ENCODE data around the gene EPDR1.
A peak's percentile ranks its signal among the peaks of the same experiment; 100 is the strongest.

EPDR1 gene

DNA sequence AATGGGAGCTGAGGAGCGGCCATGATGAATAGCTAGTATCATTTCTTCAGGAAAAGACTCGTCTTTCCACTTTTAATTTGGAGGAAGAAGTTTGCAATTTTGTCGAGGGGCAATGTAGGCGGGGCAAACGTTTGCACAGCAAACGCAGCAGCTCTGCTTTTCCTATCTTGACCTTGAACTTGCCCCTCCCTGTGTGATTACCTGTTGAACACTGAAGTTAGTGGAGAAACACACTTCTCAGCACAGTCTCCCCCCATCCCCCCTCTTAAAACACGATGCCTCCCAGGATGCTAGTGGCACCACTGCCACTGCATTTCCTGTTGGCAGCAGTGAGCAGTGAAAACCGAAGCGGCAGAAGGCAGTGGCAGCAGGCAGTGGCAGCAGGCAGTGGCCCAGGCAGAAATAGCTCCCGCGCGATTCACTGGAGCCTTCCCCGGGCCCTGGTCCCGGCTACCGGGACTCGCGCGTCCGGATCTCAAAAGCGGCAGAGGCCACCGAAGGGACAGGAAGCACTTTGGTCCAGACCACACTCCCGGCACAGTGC, at the start of gene EPDR1:
Gene EPDR1, plus strand, starts transcription at position 336 of the 544 bp plus-strand sequence. CDS start 300 bp downstream, outside the sequence.
- peak; percentile 84 for DNase-seq

- DNase-seq: no peak
Observed at GRCh38 chr7:37882086-37882485, 38.4 kb upstream of the EPDR1 start.

- no peak for DNase-seq
Observed at GRCh38 chr7:37893359-37893758, 27.1 kb upstream of the EPDR1 start.

GRCh38 chr7:37894671-37895070, 25.8 kb upstream of the EPDR1 start:
- no peak for DNase-seq

GRCh38 chr7:37899712-37900247, 20.7 kb upstream of the EPDR1 start:
- no peak for DNase-seq

DNA sequence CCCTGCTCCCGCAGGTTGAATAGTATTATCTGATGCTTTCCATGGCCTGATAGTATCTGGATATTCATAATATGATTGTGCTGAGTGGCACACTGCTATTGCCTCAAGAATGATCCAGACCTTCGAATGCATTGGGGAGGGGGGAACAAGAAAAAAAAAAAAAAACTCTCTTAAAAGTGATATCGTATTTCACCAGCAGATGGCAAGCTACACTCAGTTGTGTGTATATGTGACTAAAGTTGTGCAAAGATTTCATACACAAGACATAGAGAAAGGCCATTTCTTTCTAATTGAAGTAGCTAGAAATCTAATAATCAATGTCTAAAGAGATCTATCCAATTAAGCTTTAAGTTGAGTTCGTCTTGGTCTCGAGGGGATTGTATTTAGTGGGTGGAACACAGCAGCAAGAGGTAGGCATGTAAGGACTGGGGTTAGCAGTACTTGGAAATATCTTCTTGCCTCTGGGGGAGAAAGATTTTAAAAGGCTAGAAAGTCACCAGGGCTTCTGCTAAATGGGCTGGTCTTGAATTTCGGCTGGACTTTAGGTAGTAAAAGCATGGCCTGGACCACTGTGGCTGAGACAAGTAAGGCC, 19.1 kb upstream of the EPDR1 start:
- peak; percentile 8 for DNase-seq

DNA sequence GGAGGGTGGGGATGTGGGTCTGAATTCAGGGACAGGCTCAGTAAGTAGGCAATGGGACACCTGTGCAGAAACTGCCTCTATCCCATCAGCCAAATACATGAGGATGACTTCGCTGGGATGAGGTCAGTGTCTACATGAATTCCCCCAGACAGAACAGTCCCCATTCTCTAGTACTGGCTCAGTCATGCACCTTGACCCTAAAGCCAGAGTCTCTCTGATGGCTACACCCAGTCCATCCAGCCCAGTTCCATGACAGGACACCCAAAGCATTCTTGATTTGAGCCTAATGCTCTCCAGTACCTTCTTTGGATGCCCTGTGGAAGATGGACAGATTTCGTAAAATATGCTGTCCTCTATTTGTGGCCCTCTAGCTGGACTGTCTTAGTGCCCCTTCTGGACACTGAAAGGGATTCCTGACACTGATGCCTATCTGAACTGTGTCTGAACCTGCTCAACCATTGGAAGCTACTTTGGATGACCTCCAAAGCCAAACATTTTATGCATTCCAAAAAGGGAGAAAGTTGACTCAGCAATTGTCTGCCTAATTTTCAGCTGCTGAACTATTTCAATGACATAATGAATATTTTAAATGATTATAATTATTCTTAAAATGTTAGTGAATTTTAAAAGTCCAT, 18.4 kb upstream of the EPDR1 start:
- no peak for DNase-seq

DNA sequence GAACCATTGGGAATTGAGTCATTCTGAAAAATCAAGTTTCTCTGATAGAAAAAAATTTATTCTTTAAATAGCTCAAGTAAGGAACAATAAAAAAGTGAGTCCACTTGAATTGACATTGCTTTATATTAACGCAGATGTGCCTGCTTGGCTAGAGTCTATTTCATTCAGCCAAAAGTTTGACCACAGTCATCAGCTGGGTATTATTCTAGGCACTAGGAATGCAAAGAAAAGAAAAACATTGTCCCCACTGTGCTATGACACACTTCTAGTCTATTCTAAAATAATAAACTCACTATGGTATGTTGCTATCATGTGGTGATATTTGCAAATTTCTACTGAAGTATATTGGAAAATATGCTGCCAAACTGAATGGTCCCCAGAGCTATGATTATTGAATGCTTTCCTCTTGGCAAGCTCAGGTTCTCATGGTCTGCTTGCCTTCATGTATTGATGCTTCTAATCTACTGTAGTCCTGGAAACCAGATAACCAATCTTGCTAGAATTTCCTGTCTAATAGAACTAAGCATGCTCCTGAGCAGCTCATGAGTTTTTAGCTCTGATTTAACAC, 12.1 kb upstream of the EPDR1 start:
- DNase-seq: no peak

- DNase-seq: no peak
Observed at GRCh38 chr7:37912756-37913155, 7.7 kb upstream of the EPDR1 start.

DNA sequence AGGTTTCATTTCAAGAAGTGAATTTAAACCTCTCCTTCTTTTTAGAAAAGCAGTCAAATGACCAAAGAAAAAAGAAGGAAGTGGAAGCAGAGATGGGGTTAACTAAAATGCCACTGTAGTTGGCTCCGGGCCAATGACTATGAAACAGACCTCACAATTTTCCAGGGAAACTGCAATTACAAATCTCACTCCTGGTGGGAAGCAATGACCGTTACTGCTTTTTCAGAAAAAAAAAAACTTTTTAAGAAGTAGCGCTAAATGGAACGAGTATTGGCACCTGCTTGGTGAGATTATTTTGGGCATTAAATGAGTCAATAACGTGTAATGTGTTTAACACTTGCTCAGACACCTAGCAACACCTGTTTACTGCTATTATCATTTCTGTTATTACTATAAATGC, 5.0 kb upstream of the EPDR1 start:
- no peak for DNase-seq

GRCh38 chr7:37916017-37916672, 4.3 kb upstream of the EPDR1 start:
- no peak for DNase-seq

DNA sequence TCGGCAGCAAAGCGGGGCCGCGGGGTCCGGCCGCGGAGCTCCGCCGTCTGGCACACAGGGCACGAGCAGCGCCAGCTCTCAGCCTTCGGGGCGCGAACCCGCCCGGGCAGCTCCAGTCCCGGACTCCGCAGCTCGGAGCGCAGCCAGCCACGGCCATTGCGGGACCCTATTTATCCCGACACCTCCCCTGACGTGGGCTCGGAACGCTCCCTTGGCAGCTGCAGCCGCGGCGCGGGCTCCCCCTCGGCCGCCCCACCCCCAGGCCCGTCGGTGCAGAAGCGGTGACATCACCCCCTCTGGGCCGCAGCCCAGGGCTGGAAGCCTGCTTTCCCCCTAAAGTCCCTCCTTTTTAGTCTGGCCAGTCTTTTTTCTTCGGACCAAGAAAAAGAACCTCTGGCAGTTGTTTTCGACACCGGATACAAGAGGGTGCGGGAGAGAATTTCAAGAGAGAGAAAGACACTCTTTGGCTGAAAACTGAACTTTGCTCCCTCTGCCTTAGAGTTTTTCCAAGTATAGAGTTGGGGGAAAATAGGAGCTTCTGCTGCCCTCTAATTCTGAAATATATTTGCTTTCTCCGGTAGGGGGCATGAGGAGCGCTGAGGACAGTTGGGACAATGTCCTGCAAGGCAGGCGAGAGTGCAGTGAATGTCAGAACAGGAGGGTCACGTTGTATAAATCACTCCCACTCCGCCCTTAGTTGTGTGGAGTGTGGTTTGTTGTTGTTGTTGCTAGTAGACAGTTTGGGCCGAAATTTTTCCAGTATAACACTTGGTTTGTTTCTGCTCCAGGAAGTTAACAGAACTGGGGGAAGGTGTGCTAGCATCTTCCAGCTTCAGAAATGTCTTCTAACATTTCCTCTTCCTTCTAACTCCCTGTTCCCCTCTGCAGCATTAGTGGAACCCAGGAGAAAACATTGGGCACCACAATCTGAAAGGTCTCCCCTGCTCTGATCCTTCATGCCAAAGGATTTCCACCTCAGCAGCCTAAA, 3.5 kb upstream of the EPDR1 start, which contains the start of gene SFRP4:
Gene SFRP4, minus strand, starts transcription at position 145 of the 988 bp plus-strand sequence. CDS start 280 bp downstream, outside the sequence.
- DNase-seq: no peak

- no peak for DNase-seq
Observed at GRCh38 chr7:37918526-37918925, 1.9 kb upstream of the EPDR1 start.

DNA sequence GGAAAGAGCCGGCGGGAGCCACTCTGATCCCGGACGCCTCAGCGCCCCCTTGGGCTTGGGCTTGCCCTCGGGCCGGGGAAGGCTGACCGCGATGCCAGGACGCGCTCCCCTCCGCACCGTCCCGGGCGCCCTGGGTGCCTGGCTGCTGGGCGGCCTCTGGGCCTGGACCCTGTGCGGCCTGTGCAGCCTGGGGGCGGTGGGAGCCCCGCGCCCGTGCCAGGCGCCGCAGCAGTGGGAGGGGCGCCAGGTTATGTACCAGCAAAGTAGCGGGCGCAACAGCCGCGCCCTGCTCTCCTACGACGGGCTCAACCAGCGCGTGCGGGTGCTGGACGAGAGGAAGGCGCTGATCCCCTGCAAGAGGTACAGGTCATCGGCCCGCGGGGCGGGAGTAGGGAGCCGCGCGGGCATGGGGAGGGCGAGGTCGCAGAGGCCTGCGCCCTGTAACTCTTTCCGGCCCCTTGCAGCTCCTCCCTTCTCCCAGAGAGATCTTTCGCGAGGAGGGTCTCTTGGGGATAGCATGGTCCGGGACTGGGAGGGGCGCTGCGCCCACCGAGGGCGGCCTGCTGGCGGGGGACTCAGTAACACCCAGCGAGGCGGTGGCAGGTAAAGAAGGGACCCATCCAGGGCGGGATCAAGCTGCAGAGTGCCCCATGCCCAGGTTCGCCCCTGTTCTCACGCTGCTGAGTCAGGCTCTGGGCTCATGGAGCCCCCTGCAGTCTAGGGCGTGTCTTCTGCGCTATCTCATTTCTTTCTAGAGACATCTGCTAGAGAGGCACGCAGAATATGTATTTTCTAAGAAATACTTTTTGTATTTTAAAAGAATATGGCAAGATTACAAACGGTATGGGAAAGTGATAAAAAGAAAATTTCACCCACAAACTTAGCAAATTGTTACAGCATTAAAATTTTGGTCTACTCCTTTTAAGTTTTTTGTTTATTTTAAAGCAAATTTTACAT, 687 bp downstream of the EPDR1 start:
- DNase-seq: peak; percentile 26

- no peak for DNase-seq
Observed at GRCh38 chr7:37921876-37922275, 1.4 kb downstream of the EPDR1 start.

DNA sequence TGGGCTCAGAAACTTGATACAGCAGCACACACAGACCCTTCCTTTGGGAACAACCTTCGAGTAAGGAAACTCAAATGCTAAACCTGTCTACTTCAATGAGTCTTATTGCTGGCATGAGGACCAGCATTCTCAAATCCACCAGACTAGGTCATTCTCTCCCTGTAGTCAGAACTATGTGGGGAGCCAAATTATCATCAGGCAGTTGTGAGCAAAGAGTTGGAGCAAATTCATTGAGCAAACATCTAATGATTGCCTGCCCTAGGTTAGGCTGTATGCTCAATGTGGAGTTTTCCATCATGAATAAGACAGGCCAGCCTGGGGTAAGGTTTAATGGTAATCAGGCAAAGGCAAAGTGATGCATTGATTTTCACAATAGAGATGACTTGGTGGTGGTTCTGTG, 3.6 kb downstream of the EPDR1 start:
- no peak for DNase-seq

DNA sequence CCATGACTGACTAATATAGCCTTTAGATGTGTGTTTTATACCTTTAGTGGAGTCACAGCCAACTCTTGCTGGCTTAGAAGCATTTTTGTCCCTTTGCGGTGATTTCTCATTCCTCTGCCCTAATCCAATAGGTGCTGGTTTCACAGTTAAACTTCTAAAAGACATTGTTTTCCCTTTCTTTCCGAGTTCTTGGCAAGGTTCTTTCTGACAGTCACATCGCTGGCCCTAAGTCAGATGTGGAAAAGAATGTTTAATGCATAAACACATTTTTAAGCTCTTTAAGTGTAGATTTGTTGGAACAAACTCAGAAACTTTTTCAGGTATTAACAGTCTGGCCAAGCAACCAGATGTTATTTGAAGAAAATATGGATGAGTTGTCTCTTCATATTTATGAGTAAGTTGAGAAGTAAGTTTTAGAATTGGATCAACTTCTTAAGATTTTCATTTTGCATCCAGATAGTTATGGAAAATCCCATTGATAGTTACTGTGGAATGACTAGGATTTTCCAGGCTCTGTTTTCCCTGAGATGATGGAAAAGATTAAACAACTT, 4.1 kb downstream of the EPDR1 start:
- no peak for DNase-seq

DNA sequence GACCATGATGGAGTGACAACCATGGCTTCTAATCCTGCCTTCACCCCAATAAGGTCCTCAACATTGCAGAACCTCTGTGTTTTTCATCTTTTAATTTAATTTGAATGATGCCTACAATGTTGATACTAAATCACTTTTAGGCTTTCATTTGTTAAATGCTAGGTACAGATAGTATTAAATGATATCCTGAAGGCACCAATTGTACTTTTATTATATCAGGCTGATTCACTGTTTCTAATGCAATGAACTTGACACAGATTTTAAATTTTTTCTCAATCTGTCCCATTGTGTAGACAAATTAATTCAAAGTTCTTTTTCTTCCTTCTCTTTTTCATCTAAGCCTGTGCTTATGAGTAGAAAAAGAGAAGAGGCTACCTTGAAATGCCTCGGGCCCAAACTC, 5.2 kb downstream of the EPDR1 start:
- no peak for DNase-seq

- no peak for DNase-seq
Observed at GRCh38 chr7:37927773-37928444, 7.5 kb downstream of the EPDR1 start.

DNA sequence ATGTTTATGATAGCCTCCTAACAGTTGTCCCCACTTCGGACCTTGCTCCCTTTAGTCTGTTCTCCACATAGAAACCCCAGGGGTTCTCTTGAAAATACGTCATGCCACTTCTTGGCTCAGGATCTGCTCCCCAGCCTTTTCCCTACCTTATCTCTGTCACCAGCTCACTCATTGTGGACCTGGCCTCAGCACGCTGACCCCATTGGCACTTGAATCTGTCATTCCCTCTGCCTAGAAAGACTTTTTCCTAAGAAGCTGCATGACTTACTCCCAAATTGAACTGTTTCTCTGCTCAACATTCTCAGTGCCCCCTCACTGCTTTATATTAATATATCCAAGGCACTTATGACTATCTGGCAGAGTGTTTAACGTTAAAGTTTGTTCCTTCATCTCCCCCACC, 8.4 kb downstream of the EPDR1 start:
- DNase-seq: no peak

All from DMS153 (cell line).